HK-2 (cell line): Measurements from ENCODE around the gene NDRG3.

Source experiments
- DNase-seq: peaks from one replicate; pipeline ENCODE4 v3.0.0-alpha.2; 2018; ENCODE audit not compliant: unreplicated experiment

NDRG3 gene

GRCh38 chr20:36607586-36608387 lies 138.1 kb downstream of the NDRG3 start:
- peak; percentile 17 for DNase-seq

- peak; percentile 26 for DNase-seq
Measured at GRCh38 chr20:36606158-36607066, 139.5 kb downstream of the NDRG3 start.

- peak; percentile 100 for DNase-seq
Measured at GRCh38 chr20:36605399-36606157, 140.3 kb downstream of the NDRG3 start, which contains the start of gene RAB5IF. TSS of gene RAB5IF (plus strand) at chr20:36605779. CDS start at chr20:36605952, 173 bp downstream.

GRCh38 chr20:36604952-36605398 lies 140.9 kb downstream of the NDRG3 start:
- DNase-seq = no peak
